ENCODE results near the gene MRE11.

Gene MRE11

DNA sequence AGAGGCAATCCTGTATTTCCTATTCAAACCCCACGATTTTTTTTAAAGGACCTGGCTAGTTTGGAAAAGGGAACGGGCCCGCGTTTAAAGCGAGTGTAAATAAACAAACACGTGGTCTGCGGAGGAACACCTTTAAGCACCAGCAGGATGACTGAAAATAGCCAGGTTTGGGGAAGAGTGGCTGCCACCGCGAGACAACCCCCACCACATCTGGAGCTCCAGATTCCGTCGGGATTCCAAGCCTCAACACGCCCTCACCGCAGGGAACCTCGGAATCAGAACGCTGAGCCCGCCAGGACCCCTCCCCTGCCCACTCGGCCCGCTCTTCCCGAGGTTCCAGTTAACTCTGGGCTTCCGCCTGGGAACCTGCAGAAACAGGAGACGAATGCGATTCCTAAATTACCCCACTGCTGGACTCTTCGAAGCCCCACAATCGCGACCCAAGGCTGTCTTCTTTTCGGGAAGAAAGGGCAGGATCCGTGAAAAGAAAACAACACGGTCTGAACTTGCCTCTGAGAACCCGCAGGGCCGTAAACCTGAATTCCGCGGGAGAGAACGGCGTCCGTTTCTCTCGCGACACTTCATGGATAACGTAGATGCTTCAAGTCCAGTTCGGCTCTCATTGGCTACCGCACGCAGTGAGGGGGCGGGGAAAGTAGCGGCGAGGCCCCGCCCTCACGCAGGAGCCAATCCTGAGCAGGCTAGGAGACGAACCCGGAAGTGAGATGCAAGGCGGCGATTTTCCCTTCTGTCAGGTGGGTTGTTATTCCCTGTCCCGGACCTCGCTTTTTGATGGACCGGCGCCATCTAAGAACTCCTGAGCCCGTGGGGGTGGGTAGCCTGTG, at the start of gene MRE11, which contains the start of gene ANKRD49:
MRE11 (minus strand) TSS at position 564 of the 845 bp plus-strand sequence. CDS start 1,043 bp downstream, outside the sequence.
ANKRD49 (plus strand) TSS at position 704 of the 845 bp plus-strand sequence. CDS start 2,710 bp downstream, outside the sequence.
- DNase-seq (ENCODE audit: low spot score) = peak; percentile 97

DNA sequence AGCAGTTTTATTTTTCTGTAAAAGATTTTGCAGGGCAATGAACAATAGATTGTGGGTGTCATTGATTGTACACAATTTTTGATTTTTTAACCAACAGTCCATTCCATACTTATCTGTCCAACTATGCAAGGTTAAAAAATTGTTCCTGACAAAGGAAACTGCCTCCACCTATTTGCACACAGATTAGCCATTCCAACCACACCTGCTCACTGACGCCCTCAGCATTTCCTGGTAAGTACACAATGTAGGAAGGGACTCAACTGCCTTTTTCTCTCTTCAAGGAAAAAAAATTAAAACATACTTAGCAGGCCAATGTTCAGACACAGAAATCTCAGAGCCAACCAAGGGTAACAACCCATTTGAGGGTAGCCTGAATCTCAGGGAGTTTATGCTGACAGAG, 45.8 kb upstream of the MRE11 start:
- no peak for DNase-seq (ENCODE audit: low spot score)

DNA sequence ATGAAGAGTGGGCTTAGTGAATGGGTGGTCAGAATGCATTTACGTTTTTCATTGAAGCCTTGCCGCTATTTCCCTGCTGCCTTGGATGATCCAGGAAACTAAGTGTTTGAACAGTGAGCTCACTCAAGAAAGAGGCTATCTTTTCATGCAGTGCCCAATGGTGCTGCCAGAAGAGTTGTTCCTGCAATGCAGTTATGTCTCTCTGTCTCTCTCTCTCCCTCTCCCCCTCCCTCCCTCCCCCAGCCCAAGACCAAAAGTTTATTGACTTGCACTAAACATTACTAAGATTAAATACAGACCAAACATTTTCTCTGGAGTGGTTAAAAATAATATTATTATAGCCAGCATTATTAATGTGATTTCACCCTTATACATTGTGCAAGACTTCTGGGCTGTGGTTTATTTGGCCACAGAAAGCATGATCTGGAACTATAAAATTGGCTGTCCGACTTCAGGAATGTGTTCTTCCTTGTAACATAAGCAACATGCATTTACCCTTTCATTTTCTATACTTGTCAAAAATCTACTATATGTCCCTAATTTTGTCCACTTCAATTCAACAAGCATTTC, 43.5 kb upstream of the MRE11 start:
- DNase-seq (ENCODE audit: low spot score) = no peak

DNA sequence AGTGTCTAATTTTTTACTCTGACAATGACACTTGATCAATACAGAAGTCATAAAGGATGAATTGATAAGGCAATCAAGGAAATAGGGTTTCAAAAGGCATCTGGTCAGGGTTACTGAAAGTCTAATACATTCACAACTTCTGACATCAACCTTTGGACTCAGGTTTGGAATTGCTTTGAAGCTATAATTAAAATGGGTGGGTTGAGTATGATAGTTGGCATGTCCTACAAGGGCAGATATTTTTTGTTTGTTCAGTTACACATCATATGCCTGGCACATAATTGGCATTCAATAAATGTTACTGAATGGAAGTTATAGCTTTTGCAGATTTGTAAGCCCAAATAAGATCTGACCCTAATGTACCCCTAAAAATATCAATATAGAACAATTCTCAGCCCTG, 42.7 kb upstream of the MRE11 start:
- no peak for DNase-seq (ENCODE audit: low spot score)

DNA sequence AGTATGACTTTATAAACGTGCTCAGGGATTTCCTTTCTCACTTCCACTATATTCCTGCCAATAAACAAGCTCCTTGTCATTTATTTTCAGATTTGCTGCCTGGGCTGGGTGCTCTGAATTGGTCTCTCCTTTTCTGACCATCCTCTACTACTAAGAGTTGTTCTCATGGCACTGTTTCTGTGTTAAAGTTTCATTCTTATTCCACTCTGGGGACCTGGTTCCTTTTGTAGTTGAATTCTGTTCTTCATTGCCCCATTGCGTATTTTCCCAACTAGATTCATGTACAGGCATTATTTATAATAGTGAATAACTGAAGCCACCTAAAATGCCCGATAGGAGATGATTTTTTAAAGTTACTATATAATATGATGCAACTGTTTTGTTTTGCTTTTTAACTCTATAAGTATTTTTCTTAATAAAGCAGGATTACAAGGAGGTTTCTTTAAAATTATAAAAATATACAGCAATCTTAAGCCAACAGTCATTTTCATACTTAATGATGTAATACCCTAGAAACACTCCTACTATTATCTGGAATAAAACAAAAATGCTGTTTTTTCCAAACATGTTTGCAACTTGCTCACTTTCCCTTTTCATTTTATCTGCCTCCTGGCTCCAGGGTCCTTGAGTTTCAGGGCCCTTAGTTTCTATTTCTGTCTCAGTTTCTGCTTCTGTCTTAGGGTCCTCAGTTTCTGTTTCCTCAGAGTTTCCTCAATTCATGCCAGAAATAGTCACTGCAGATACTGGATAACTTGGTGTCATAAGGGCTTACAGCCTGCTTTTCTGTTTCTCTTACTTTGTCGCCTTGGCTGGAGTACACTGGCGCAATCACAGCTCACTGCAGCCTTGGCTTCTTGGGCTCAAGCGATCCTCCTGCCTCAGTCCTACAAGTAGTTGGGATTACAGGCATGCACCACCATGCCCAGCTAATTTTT, 40.3 kb upstream of the MRE11 start:
- no peak for DNase-seq (ENCODE audit: low spot score)

DNA sequence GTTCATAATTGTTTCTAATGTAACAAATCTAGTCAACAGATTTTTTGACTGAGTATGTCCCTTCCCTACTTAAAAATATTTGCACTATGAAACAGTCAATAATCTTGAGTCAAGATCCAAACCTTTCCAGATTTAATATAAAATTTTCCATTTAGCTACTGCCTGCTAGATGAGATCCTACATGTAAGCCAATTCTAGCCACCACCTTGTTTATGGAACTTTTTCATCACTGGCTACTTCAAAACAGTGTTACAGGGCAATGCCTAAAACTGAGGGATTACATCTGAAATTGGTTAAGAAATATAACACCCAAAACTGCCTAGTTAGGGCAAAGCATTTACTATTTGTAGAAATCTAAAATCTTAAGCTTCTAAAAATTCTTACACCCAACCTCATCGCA, 39.6 kb upstream of the MRE11 start:
- DNase-seq (ENCODE audit: low spot score) = no peak

DNA sequence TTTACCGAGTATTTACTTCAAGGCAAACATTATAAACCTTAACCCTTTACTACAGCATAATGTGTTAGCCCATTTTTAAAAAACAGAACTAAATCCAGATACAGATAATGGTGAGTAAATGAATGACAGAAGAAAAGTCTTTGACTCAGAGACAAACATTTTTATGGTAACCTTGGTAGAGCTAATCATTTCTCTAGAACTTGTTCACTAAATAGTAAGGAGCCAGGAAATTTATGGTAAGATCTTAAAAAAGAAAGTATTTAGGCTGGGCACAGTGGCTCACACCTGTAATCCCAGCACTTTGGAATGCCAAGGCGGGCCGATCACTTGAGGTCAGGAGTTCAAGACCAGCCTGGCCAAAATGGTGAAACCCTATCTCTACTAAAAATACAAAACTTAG, 38.6 kb upstream of the MRE11 start:
- no peak for DNase-seq (ENCODE audit: low spot score)

DNA sequence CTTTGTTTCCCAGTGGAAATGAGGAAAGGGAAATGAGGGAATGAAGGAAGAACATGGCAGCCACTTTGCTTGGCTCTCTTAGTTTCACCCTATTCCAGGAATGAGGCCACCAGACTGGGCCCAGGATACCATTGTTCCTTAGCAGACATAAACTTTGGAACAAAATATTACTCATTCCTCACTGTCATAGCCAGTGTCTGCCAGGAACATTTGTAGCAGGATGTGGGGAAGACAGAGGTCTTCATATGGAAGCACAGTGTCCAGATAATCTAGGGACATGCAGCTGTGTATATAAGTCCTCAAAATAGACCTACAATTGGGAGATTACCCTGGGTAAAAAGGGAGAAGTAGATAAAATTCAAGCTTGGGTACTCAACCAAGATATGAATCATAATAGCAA, 34.9 kb upstream of the MRE11 start:
- DNase-seq (ENCODE audit: low spot score) = no peak

DNA sequence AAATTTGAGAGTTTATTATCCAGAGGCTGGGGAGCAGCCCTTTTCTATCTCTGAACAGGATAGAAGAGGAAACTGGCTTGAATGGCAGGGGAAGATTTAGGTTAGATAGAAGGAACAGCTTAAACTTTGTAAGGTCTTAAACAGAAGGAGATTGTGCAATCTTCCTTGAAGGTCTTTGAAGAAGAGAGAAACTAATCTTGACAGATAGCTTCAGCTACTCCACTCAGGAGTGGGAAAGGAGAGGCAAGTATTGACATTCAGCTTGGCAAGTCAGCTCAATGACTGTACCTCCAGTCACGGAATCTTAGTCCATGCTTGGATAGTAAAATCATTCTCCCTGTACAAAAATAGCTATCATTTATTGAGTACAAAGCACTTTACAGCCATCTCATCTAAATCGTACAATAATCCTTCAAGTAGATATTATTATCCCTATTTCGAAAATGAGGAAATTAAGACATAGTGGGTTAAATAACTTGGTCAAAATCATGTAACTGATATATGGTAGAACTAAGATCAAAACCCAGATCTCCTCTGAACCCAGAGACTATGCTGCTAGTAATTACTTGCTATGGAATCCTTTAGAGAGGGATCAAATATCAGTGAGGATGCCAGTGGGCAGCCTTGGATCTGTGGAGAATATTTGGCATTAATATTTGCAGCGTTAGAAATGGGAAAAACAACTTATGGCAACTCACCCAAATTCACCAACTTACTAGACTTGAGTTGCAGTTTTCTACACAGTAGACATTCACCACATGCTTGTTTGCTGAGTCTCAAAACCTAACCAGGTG, 33.2 kb upstream of the MRE11 start:
- no peak for DNase-seq (ENCODE audit: low spot score)

DNA sequence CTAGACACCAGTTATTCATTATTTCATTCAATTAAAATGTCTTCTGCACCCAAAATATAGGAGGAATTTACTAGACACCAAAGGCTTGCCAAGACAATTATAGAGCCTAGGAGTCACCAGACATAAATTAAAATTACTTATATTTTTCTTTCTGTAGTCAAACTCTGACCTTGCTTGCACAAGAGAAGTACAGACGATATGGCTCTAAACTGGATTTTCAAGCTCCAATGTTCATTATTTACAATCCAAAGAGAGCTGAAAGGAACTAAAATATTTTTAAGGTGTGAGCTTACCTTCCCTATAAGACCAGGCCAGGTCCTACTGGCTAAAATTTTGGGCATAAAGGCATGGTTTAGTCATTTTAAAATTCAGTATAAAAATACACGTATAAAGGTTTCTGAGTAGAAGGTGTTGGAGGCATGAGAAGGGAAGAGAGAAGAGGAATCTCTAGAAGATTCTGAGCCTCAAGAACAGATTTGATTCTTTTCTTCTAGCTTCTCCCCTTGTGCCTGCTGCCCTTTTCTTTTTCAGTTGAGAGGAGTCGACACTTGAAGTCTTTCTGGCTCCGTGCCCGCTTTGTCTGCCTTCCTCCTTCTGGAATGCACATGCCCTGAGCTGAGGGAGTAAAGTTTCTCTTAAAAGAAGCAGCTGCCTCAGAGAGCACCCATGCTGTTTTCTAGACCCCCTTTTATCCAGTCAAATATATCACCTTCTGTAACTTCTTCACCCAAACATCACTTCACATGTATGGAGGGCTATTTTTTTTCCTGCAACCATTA, 32.1 kb upstream of the MRE11 start:
- no peak for DNase-seq (ENCODE audit: low spot score)

DNA sequence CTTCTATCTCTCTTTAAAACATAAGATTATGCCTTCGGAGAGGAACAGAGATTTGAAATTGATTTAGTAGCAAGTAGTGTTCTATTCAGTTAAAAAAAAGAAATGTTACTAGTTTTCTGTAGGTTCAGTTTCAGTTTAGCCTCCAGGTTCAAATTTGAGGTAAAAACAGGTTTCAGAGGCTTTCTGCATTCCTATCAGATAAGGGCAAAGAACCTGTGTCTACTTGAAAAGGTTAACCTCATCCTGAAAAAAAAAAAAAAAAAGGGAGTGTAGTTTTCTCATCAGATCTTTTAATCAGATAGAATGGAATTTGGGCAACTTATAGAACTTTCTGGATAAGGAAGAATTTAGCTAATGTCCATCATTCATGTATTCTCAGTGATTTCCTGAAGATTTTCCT, 30.7 kb upstream of the MRE11 start:
- no peak for DNase-seq (ENCODE audit: low spot score)

DNA sequence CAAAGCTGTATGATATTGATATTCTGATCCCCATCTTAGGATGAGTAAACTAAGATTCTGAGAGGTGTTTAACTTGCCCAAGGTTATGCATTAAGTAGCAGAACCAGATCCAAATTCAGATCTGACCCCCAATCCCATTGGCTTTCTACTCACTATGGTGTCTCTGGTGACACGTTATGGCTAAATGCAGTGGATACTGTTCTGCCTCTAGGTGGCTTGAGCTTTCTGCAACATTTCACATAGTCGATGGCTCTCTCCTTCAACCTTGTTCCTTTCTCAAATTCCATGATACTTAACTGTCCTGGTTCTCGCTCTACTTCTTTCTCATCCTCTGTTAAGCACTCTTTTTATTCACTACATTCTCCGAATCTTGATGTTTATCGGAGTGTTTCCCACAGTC, 28.0 kb upstream of the MRE11 start:
- DNase-seq (ENCODE audit: low spot score) = no peak

DNA sequence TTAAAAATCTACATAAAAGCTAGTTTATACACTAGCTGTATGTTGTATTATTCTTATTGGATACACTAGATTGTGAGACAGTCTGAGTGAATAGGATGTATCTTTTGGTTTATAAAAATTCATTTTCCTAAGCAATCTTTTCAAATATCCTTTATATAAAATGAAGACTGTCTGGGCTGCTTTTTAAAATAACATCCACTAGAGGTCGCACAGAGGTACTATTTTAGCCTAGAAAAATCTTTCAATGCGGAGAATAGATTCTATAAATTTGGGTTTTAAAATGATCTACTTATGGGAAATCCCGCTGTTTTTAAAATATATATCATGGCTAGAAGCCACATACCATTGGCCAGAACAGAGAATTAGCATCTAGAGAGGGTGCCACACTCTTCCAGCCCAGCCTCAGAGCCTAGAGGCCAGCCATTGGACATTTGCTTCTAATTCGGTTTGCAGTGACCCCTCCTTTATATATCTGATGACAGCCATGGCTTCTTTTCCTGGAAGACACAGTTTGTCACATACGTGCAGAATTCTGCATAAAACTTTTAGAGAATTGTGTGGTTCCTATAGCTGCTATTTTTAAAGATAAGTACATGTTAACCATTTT, 25.9 kb upstream of the MRE11 start:
- DNase-seq (ENCODE audit: low spot score) = peak; percentile 21

DNA sequence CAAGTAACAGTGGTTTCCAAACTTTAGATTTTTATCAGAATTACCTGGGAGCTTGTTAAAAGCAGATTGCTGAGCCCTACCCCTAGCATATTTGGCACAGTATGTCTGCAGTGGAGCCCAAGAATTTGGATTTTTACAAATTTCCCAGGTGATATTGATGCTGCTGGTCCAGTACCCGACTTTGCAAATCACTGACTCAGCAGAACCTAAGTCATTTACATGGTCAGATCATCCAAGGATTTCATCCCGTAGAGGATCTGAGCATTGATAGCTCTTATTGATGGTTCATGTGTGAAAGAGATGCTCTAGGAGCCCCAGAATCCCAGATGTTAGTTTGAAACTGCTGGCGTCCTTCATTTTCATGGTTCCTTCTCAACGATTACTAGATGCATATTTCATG, 24.7 kb upstream of the MRE11 start:
- no peak for DNase-seq (ENCODE audit: low spot score)

DNA sequence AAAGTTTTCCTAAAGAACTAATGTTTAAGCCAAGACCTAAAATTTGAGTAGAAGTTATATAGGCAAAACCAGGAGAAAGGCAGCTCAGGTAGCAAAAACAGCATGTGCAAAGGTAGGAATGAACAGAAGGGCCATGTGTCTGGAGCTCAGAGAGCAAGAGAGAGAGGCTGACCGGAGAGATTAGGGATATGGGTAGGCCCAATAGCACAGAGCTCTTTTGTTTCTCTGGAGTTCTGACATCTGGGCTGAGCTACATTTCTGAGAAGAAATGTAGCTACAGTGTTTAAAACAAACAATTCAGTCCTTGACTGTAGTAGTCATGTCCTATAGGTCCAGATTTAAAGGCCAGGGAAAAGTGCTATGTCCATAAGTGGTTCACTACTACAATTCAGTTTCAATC, 23.1 kb upstream of the MRE11 start:
- DNase-seq (ENCODE audit: low spot score) = no peak

DNA sequence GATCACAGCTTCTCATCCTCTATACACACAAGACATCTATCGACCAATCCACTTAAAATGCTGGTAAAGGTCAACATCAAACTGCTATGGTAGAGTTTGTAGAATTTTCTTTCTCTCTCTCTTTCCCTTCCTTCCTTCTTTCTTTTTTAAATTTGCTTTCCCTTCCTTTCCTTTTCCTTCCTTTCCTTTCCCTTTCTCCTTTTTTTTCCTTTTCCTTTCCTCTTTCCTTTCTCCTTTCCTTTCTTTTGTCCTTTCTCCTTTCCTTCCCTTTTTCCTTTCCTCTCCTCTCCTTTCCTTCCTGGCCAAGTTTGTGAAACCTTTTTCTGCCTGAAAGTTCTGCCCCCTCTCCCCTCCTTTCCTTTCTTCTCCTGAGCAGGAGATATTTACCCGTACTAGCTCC, 21.8 kb upstream of the MRE11 start:
- DNase-seq (ENCODE audit: low spot score) = no peak

DNA sequence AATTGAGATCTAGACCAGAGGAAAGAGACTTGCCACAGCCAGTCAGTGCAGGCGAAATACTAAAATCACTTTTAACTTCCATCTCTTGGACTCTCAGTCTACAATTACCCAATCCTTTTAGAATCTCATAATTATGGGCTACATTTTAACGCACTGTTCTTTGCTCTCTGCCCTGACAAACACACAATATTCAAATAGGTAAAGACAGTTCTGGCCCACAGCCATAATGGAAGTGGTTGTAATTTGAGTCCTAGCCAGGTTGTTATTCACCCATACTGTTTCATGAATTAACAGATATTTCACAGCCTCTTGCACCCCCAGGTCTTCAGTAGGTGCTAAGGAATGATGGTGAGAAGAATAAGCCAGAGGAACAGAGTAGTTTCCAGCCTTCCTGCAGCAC, 19.4 kb upstream of the MRE11 start:
- no peak for DNase-seq (ENCODE audit: low spot score)

DNA sequence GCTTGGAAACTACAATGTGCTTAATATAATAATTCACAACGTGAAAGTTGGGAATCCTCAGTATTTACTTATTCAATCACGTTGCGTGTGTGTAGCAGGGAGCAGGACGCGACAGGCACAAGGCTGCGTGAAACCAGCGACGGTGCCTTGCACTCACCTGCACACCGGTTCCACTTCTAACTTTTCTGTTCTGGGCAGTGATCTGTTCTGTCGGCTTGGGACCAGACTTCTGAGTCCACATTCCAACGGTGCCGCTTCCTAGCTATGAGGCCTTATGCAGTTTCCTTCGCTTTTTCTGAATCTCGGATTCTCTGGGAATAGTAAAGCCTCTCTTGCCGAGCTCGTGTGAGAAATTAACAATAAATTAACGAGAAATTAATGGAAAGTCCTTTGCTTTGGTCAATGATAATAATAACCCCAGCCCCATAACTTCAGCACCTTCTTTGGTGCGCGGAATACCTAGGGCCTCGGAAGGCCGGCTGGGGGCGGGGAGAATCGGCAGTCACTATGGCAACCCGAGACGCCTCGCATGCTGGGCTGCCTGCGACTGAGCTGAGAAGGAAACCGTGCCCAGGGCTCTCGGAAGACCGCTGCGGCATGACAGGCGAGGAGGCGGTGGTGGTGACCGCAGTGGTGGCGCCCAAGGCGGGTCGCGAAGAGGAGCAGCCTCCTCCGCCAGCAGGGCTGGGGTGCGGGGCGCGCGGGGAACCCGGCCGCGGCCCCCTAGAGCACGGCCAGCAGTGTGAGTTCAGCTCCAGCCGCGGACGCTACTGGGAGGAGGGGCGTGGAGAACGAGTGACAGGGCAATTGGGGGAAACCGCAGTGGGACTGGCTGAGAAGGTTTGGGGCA, 18.5 kb upstream of the MRE11 start, which contains the start of gene C11orf97:
C11orf97 (plus strand) TSS at position 530 of the 850 bp plus-strand sequence; CDS start at position 598, 68 bp downstream.
- DNase-seq (ENCODE audit: low spot score) = no peak

DNA sequence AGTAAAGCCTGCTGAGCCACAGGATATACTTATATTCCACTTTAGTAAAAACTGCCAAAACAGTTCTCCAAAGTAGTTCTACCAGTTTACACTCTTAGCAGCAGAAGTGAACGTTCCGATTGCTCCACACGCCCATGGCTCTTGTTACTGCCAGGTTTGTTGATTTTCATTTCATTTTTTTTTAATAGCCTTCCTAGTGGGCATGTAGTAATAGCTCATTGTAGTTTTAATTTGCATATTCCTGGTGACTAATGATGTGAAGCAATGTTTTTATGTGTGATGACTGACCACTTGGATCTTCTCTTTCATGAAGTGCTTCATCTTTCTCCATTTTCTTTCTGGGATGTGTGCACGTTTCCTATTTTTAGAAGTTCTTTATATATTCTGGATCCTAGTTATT, 13.8 kb upstream of the MRE11 start:
- DNase-seq (ENCODE audit: low spot score) = no peak

All from hematopoietic multipotent progenitor cell treated with erythropoietin and hydrocortisone succinate and interleukin-3 and kit ligand, for 17 days (in vitro differentiated cells).